Sigmoid colon (tissue), 7 donors: Measurements from ENCODE around the gene KRT6C. TPM values are rescaled to one million over a fixed set of nuclear protein-coding genes. Genes with fewer than 3 reads are reported as not detected.

Experiments
- DNase-seq: peaks from one replicate; pipeline ENCODE4 v3.0.0-alpha.2; 2019
- H3K27ac ChIP-seq, 4 donors: fragments of 200-600 bp; sonication (generic); one replicate each; pipeline ENCODE4 v1.5.1; 2016 to 2019; ENCODE audit warnings: mild to moderate bottlenecking in 1 of 4
- H3K27me3 ChIP-seq, 3 donors: fragments of 200-600 bp; sonication (generic); one replicate each; pipeline ENCODE4 v1.5.1; 2019; ENCODE audit warnings: mild to moderate bottlenecking in 1 of 3
- H3K36me3 ChIP-seq, 4 donors: fragments of 200-600 bp; sonication (generic); one replicate each; pipeline ENCODE4 v1.5.1; 2016 to 2019
- H3K4me1 ChIP-seq, 4 donors: fragments of 200-600 bp; sonication (generic); one replicate each; pipeline ENCODE4 v1.5.1; 2017 to 2019
- H3K4me3 ChIP-seq, 4 donors: fragments of 200-600 bp; sonication (generic); one replicate each; pipeline ENCODE4 v1.5.1; 2017 to 2019; ENCODE audit warnings: mild to moderate bottlenecking in 2 of 4, moderate library complexity in 1 of 4
- H3K9me3 ChIP-seq, 4 donors: fragments of 200-600 bp in 3 of 4; sonication (generic) in 3 of 4; one replicate each; pipeline versions ENCODE4 v1.5.1 to v1.6.1; 2013 to 2019
- CTCF ChIP-seq, 4 experiments: fragments of 450-650 bp in 3 of 4; fragments of 200-600 bp in 1 of 4; IDR thresholded peaks; one replicate each; pipeline ENCODE4 v1.5.1; 2016 to 2019; ENCODE audit warnings: antibody characterized with exemption in 4 of 4, mild to moderate bottlenecking in 3 of 4, moderate library complexity in 2 of 4
- EP300 ChIP-seq, 4 donors: sonication (generic); formaldehyde crosslinking; IDR thresholded peaks; one replicate each; pipeline ENCODE4 v1.6.1; 2017; ENCODE audit warnings: antibody characterized with exemption in 4 of 4
- POLR2A ChIP-seq, 2 donors: fragments of 450-650 bp; IDR thresholded peaks; one replicate each; pipeline ENCODE4 v1.6.1; 2016; ENCODE audit warnings: antibody characterized with exemption in 2 of 2, mild to moderate bottlenecking in 2 of 2, moderate library complexity in 2 of 2
- POLR2AphosphoS5 ChIP-seq, 4 donors: sonication (generic); formaldehyde crosslinking; IDR thresholded peaks; one replicate each; pipeline ENCODE4 v1.6.1; 2017; ENCODE audit warnings: antibody characterized with exemption in 4 of 4
- WGBS, 2 donors: extraction: QIAGEN DNeasy Blood & Tissue Kit; methylation state at CpG; one replicate each; pipeline ENCODE4 v1.1.7; 2013; 5-methylcytosine and 5-hydroxymethylcytosine counted together
- intact Hi-C: fragments of 100-400 bp; cut with DNase I; formaldehyde crosslinking; loops from one replicate; pipeline ENCODE4 v1.15.1; 2023
- polyA plus RNA-seq, 3 donors: library from polyadenylated mRNA; stranded (reverse); fragments of 200-250 nt; gene quantifications; one replicate each; pipeline ENCODE4 v1.2.3, GENCODE V29; 2013
- total RNA-seq, 4 donors: library from RNA; depleted of rRNA; stranded (reverse); fragments of >200 nt; gene quantifications; one replicate each; pipeline ENCODE4 v1.1.0, GENCODE V29; 2016
- donor health status: healthy with polysubstance abuse.
- donor health status: Bipolar disorder and iron deficiency.
- donor health status: healthy.

KRT6C gene
- total and polyA plus RNA-seq, 7 donors, result 0.60 TPM; not detected in 6

- no peak for DNase-seq
- H3K27me3 ChIP-seq, result peaks cover 0 to 3% (median 0%) of the 10 kb centered on the region in 3 donors
- no peak overlapping the region for H3K4me3 ChIP-seq
- no peaks in the 10 kb centered on the region for H3K36me3 ChIP-seq
- H3K9me3 ChIP-seq, result peaks cover 0 to 1% (median 0%) of the 10 kb centered on the region in 4 donors
- H3K27ac ChIP-seq, result no peak overlapping the region
- H3K4me1 ChIP-seq, result peaks cover 0 to 35% (median 15%) of the 10 kb centered on the region in 4 donors
- intact Hi-C loops, result loop anchor here (5.0 kb wide), 1 partner anchor 91 kb away; no protein-coding TSS in a partner anchor
- WGBS, 2 donors, result 88 to 91% methylated on average over 6 of the region's 6 CpGs
- no peak for TF ChIP-seq POLR2AphosphoS5 (IDR thresholded peaks at IDR 0.05)
- no peak for TF ChIP-seq EP300 (IDR thresholded peaks at IDR 0.05)
- TF ChIP-seq CTCF (IDR thresholded peaks at IDR 0.05), result no peak
Observed at GRCh38 chr12:52513736-52514135, 40.1 kb upstream of the KRT6C start.

GRCh38 chr12:52508211-52508610, 34.6 kb upstream of the KRT6C start:
- 76 to 89% methylated on average over 5 of the region's 5 CpGs for WGBS, 2 donors
- Histone ChIP-seq H3K27me3 (peaks cover 0 to 3% (median 0%) of the 10 kb centered on the region in 3 donors), H3K36me3 (no peaks in the 10 kb centered on the region), H3K4me1 (peaks cover 0 to 19% (median 2%) of the 10 kb centered on the region in 4 donors), H3K4me3 (no peak overlapping the region), H3K9me3 (peaks cover 0 to 1% (median 0%) of the 10 kb centered on the region in 4 donors), H3K27ac (no peak overlapping the region)
- intact Hi-C loops, result no loop called here
- TF ChIP-seq EP300 (IDR thresholded peaks at IDR 0.05) (no peak), CTCF (IDR thresholded peaks at IDR 0.05) (no peak), POLR2AphosphoS5 (IDR thresholded peaks at IDR 0.05) (no peak), POLR2A (IDR thresholded peaks at IDR 0.05) (no peak)
- no peak for DNase-seq

- 40 to 47% methylated on average over 4 of the region's 4 CpGs for WGBS, 2 donors
- H3K9me3 ChIP-seq, result peaks cover 0 to 1% (median 0%) of the 10 kb centered on the region in 4 donors
- intact Hi-C loops, result loop anchor here (1.0 kb wide), 1 partner anchor 135 kb away; no protein-coding TSS in a partner anchor
Observed at GRCh38 chr12:52506858-52507715, 33.5 kb upstream of the KRT6C start.

GRCh38 chr12:52502877-52503276, 29.3 kb upstream of the KRT6C start:
- Histone ChIP-seq H3K27me3 (no peaks in the 10 kb centered on the region), H3K27ac (no peak overlapping the region), H3K4me3 (no peak overlapping the region), H3K4me1 (peaks cover 0 to 5% (median 2%) of the 10 kb centered on the region in 4 donors), H3K36me3 (no peaks in the 10 kb centered on the region), H3K9me3 (no peaks in the 10 kb centered on the region)
- no peak for TF ChIP-seq EP300 (IDR thresholded peaks at IDR 0.05)
- no peak for TF ChIP-seq POLR2AphosphoS5 (IDR thresholded peaks at IDR 0.05)
- TF ChIP-seq POLR2A (IDR thresholded peaks at IDR 0.05), result no peak
- TF ChIP-seq CTCF (IDR thresholded peaks at IDR 0.05), result no peak
- intact Hi-C loops, result no loop called here
- DNase-seq, result no peak
- WGBS, 2 donors, result 91 to 94% methylated on average over 1 of the region's 1 CpG

More at GRCh38 chr12:52506858-52507715, 33.5 kb upstream of the KRT6C start:
- Histone ChIP-seq H3K27me3 (peaks cover 0 to 3% (median 0%) of the 10 kb centered on the region in 3 donors), H3K4me1 (peaks cover 0 to 9% (median 2%) of the 10 kb centered on the region in 4 donors), H3K27ac (no peak overlapping the region), H3K4me3 (no peak overlapping the region), H3K36me3 (no peaks in the 10 kb centered on the region)
- no peak for DNase-seq
- TF ChIP-seq CTCF (IDR thresholded peaks at IDR 0.05) (peak; percentile 25 to 56 (median 48)), EP300 (IDR thresholded peaks at IDR 0.05) (no peak)
